GM19324 (cell line): ENCODE data around the gene PANK2.
"Not testable (repeated sequence)": the region's sequence is repeated elsewhere in the genome, so short reads cannot be mapped to it uniquely, and the experiment has no call there.

Experiments used
- ATAC-seq: cut with Tn5 transposase; IDR thresholded peaks from one replicate; pipeline ENCODE4 v1.9.1; 2021; ENCODE audit warnings: mild to moderate bottlenecking, moderate library complexity; ENCODE audit not compliant: unreplicated experiment, low FRiP score

The PANK2 gene

DNA sequence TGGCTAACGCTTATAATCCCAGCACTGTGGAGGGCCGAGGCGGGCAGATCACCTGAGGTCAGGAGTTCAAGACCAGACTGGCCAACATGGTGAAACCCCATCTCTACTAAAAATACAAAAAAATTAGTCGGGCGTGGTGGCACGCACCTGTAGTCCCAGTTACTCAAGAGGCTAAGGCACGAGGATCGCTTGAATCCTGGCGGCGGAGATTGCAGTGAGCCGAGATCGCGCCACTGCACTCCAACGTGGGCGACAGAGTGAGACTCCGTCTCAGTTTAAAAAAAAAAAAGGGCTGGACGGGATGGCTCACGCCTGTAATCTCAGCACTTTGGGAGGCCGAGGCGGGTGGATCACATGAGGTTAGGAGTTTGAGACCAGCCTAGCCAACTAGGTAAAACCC, 83.4 kb downstream of the PANK2 start:
- not testable (repeated sequence) for ATAC-seq

DNA sequence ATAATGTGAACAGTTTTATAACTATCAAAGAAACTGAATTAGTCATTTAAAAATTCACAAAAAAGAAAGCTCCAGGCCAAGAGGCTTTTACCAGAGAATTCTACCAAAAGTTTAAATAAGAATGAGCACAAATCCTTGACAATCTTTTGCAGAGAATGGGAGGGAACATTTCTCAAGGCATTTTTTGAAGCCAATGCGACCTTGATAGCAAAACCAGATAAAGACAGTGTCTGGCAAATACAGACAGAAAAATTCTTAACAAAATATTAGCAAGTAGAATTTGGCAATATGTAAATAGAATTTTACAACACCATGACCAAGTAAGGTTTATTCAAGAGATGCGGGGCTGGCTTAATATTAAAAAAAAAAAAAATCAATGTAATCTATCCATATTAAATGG, 84.5 kb downstream of the PANK2 start:
- ATAC-seq: no peak

GRCh38 chr20:3976511-3976910, 87.3 kb downstream of the PANK2 start:
- ATAC-seq: no peak
